ENCODE data around the gene RBCK1. TPM values are rescaled to one million over a fixed set of nuclear protein-coding genes. Genes with fewer than 3 reads are reported as not detected.
A peak's percentile ranks its signal among the peaks of the same experiment; 100 is the strongest.

Gene RBCK1
- total RNA-seq, 1 experiment from 2014 or later = 53.9 TPM

- H3K27me3 ChIP-seq (ENCODE audit: control insufficient read depth, insufficient read depth, low read length) = no peaks in the 10 kb centered on the region
- H3K4me3 ChIP-seq (ENCODE audit: insufficient read depth, low read depth, low read length) = no peak overlapping the region
- peak; percentile 64 for DNase-seq
- H3K36me3 ChIP-seq (replicated peaks; ENCODE audit: control insufficient read depth, insufficient read depth, low read length) = peaks cover 3% of the 10 kb centered on the region
These were observed 7.4 kb upstream of the RBCK1 start for GRCh38 chr20:400454-401275.

DNA sequence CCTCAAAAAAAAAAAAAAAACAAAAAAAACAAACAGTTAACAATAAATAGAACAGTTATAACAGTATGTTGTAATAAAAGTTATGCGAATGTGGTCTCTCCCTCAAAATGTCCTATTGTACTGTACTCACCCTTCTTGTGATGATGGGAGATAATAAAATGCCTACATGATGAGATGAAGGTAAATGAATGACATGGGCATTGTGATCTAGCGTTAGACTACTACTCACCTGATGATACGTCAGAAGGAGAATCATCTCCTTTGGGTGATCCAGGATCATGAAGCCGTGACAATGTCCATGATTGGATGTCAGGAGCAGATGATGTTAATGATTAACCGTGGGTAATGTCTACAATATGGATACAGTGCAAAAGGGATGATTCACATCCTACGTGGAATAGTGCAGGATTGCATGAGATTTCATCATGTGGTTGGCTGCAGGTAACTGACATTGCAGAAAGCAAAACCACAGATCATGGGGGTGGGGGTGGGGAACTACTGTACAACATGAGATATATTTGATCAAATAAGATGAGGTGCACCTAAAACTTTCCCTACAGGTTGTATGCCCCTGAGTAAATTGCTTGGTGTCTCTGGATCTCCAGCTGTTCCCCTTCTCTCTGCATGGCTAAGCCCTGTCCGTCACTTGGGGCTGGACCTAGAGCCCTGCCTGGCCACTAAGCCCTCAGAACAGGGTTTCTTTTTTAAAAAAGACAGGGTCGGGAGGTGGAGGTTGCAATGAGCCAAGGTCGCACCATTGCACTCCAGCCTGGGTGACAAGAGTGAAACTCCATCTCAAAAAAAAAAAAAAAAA, 6.2 kb upstream of the RBCK1 start:
- no peaks in the 10 kb centered on the region for H3K27me3 ChIP-seq (ENCODE audit: control insufficient read depth, insufficient read depth, low read length)
- H3K4me3 ChIP-seq (ENCODE audit: insufficient read depth, low read depth, low read length) = no peak overlapping the region
- H3K36me3 ChIP-seq (replicated peaks; ENCODE audit: control insufficient read depth, insufficient read depth, low read length) = peaks cover 2% of the 10 kb centered on the region
- DNase-seq = no peak

GRCh38 chr20:402496-402885, 5.6 kb upstream of the RBCK1 start:
- H3K4me3 ChIP-seq (ENCODE audit: insufficient read depth, low read depth, low read length) = no peak overlapping the region
- H3K36me3 ChIP-seq (replicated peaks; ENCODE audit: control insufficient read depth, insufficient read depth, low read length) = no peaks in the 10 kb centered on the region
- DNase-seq = no peak
- H3K27me3 ChIP-seq (ENCODE audit: control insufficient read depth, insufficient read depth, low read length) = no peaks in the 10 kb centered on the region

DNA sequence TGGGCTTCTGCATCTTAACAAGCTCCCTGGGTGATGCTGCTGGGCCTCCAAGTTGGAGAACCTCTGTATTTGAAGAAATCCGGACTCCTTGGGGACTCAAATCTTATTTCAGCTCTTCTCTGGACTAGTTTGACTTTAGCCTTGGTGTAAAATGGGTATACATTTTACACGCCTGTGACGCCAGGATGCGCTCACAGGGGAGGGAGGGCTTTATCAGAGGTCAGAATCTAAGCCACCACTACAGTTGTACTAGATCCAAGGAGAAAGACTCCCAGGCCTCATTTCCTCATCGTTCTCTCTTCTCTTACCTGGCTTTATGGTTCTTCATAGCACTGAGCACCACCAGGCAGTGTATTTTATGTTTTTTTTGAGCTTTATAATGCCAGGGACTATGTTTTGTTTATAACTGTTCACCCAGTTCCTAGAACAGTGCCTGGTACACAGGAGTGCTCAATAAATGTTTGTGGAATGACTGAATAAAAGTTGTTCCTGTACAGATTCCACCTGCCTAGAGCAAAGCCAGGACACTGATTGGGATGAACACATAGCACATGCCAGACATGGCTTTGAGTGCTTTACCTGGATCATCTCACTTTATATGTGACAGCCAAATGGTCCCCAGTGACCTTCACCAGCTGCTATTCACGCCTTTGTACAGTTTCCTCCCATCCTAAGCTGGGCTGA, 5.1 kb upstream of the RBCK1 start:
- H3K27me3 ChIP-seq (ENCODE audit: control insufficient read depth, insufficient read depth, low read length) = no peaks in the 10 kb centered on the region
- no peaks in the 10 kb centered on the region for H3K36me3 ChIP-seq (replicated peaks; ENCODE audit: control insufficient read depth, insufficient read depth, low read length)
- H3K4me3 ChIP-seq (ENCODE audit: insufficient read depth, low read depth, low read length) = no peak overlapping the region
- no peak for DNase-seq

DNA sequence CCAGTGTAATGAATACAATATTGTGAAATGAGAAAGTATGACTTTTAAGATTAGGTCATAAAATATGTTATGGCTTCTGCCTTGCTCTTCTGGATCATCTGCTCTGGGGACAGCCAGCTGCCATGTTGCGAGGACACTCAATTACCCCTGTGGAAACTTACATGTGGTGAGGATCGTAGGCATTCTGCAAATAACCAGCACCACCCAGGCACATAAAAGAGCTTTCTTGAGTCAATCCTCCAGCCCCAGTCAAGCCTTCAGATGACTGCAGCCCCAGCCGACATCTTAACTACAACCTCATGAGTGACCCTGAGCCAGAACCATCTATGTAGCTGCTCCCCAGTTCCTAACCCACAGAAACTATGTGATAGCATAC, 4.5 kb upstream of the RBCK1 start:
- no peak overlapping the region for H3K4me3 ChIP-seq (ENCODE audit: insufficient read depth, low read depth, low read length)
- no peaks in the 10 kb centered on the region for H3K27me3 ChIP-seq (ENCODE audit: control insufficient read depth, insufficient read depth, low read length)
- DNase-seq = no peak
- no peaks in the 10 kb centered on the region for H3K36me3 ChIP-seq (replicated peaks; ENCODE audit: control insufficient read depth, insufficient read depth, low read length)

DNA sequence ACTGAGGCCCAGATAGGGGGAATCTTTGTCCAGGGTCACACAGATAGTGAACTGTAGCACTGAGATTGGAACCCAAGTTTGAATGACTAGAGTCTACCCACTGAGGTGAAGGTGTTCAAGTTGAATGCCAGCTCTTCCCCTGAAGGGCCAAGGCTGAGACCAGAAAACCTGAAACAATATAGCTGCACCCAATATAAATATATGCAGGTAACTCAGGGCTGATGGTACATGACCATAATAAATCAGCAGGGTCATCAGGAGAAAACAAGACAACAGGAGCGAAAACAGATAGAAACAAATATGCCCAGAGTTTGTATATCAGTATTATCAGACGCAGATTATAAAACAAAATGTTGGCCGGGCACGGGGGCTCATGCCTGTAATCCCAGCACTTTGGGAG, 4.0 kb upstream of the RBCK1 start:
- no peak for DNase-seq
- no peaks in the 10 kb centered on the region for H3K36me3 ChIP-seq (replicated peaks; ENCODE audit: control insufficient read depth, insufficient read depth, low read length)
- no peaks in the 10 kb centered on the region for H3K27me3 ChIP-seq (ENCODE audit: control insufficient read depth, insufficient read depth, low read length)
- no peak overlapping the region for H3K4me3 ChIP-seq (ENCODE audit: insufficient read depth, low read depth, low read length)

GRCh38 chr20:406200-407132, 1.6 kb upstream of the RBCK1 start:
- Histone ChIP-seq H3K27me3 (ENCODE audit: control insufficient read depth, insufficient read depth, low read length) (no peaks in the 10 kb centered on the region), H3K4me3 (ENCODE audit: insufficient read depth, low read depth, low read length) (peak overlapping the region; percentile 64)
- no peak for DNase-seq

GRCh38 chr20:407133-407952, 756 bp upstream of the RBCK1 start:
- Histone ChIP-seq H3K36me3 (replicated peaks; ENCODE audit: control insufficient read depth, insufficient read depth, low read length) (peaks cover 4% of the 10 kb centered on the region), H3K4me3 (ENCODE audit: insufficient read depth, low read depth, low read length) (peak overlapping the region; percentile 64), H3K27me3 (ENCODE audit: control insufficient read depth, insufficient read depth, low read length) (no peaks in the 10 kb centered on the region)
- DNase-seq = peak; percentile 98

More at GRCh38 chr20:406200-407132, 1.6 kb upstream of the RBCK1 start:
- H3K36me3 ChIP-seq (replicated peaks; ENCODE audit: control insufficient read depth, insufficient read depth, low read length) = peaks cover 4% of the 10 kb centered on the region; the same call in 1 of the 2 replicates

DNA sequence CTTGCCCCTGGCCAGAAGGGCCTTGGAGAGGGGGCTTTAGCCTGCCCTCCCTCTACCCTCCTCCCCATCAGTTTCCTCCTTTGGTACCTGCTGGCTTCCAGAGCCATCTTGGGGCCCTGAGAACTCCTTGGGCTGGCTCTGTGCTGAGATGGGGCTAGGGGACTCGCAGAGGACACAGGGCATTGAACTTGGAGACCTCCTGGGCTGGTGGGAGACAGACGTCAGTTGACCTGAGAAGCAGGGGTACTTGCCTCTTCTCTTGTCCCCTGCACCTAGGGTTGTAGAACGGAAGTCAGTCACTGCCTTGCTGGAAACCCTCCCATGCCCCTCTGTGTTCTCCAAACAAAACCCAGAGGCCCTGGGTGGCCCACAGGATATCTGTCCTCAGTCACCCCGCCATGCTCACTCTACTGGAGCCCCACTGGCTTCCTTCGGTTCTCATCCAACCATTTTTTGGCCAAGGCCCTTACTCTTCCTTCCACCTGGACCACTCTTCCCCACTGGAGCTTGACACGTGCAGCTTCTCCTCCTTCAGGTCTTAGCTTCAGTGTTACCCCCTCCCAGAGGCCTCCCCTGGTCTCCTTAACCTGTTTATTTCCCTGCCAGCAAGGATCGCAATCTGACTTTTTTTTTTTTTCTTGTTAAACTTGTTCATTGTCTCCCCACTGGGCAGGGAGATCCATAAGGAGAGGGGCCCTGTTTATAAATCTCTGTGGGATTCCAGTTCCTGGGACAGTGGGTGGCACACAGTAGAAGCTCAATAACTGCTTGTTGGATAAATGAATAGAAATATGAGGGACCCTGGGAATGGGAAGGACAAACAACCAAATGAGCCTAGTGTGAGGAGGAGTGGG, 971 bp downstream of the RBCK1 start:
- no peaks in the 10 kb centered on the region for H3K27me3 ChIP-seq (ENCODE audit: control insufficient read depth, insufficient read depth, low read length)
- peaks cover 4% of the 10 kb centered on the region for H3K36me3 ChIP-seq (replicated peaks; ENCODE audit: control insufficient read depth, insufficient read depth, low read length)
- peak overlapping the region; percentile 97 for H3K4me3 ChIP-seq (ENCODE audit: insufficient read depth, low read depth, low read length)
- DNase-seq = no peak

DNA sequence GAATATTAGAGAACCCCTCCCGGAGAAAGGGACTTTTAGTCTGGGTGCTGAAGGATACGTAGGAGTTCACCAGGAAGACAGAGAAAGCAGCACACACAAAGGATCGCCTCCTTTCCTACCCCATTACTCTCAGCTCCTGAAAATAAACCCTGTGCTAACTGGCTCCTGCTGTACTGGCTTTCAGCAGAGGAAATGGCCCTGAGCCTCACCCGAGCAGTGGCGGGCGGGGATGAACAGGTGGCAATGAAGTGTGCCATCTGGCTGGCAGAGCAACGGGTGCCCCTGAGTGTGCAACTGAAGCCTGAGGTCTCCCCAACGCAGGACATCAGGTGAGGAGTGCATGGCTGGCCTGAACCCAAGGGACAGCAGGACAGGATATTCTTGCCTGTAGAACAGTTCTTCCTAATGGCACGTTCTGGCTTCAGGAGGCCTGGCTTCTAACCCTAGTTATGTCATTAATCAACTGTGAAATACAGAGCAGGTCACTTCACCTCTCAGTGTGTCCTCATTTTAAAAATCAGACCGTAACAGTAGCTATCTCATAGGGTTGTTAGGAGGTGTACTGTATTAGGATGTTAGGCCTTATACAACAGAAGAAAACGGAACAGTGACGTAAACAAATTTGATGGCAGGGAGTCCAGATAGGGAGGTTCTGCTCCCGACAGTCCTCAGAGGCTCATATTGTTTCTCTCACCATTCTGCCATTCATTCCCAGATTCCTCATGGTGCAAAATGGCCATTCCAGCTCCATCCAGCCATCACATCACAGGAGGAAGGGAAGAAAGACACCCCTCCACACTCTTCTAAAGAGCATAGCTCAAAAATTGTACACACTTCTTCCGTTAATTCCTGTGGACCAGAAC, 1.8 kb downstream of the RBCK1 start:
- Histone ChIP-seq H3K4me3 (ENCODE audit: insufficient read depth, low read depth, low read length) (no peak overlapping the region), H3K27me3 (ENCODE audit: control insufficient read depth, insufficient read depth, low read length) (no peaks in the 10 kb centered on the region), H3K36me3 (replicated peaks; ENCODE audit: control insufficient read depth, insufficient read depth, low read length) (peaks cover 4% of the 10 kb centered on the region)
- DNase-seq = no peak

GRCh38 chr20:412081-412480, 4.0 kb downstream of the RBCK1 start:
- no peak overlapping the region for H3K4me3 ChIP-seq (ENCODE audit: insufficient read depth, low read depth, low read length)
- no peak for DNase-seq
- no peaks in the 10 kb centered on the region for H3K27me3 ChIP-seq (ENCODE audit: control insufficient read depth, insufficient read depth, low read length)
- H3K36me3 ChIP-seq (replicated peaks; ENCODE audit: control insufficient read depth, insufficient read depth, low read length) = peaks cover 4% of the 10 kb centered on the region

GRCh38 chr20:414161-414560, 6.1 kb downstream of the RBCK1 start:
- DNase-seq = no peak
- Histone ChIP-seq H3K36me3 (replicated peaks; ENCODE audit: control insufficient read depth, insufficient read depth, low read length) (peaks cover 4% of the 10 kb centered on the region), H3K27me3 (ENCODE audit: control insufficient read depth, insufficient read depth, low read length) (no peaks in the 10 kb centered on the region), H3K4me3 (ENCODE audit: insufficient read depth, low read depth, low read length) (no peak overlapping the region)

Measured in H7 (cell line).